CD4-positive, alpha-beta T cell treated with Interleukin-6 for 4 hours (primary cell): ENCODE measurements around the gene PHACTR3.

ENCODE experiments used
- DNase-seq: peaks from one replicate; pipeline ENCODE4 v3.0.0-alpha.2; 2020; ENCODE audit warnings: mixed read lengths

Gene PHACTR3

DNA sequence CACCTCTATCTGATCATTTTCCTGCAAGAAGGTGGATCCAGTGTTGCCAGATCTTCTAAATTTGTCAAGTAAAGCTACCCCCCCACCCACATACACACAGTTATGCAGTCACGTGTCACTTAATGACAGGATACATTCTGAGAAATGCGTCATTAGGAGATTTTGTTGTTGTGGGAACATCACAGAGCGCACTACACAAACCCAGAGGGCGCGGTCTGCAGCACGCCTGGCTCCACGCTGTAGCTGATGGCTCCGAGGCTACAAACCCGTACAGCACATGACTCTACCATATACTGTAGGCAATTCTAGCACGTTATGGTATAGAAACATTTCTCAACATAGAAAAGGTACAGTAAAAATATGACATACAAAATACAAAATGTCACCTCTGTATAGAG lies 202.2 kb downstream of the PHACTR3 start:
- no peak for DNase-seq

- no peak for DNase-seq
Measured at GRCh38 chr20:59807909-59808728, 203.8 kb downstream of the PHACTR3 start.

GRCh38 chr20:59808729-59809381 lies 204.5 kb downstream of the PHACTR3 start:
- no peak for DNase-seq

DNA sequence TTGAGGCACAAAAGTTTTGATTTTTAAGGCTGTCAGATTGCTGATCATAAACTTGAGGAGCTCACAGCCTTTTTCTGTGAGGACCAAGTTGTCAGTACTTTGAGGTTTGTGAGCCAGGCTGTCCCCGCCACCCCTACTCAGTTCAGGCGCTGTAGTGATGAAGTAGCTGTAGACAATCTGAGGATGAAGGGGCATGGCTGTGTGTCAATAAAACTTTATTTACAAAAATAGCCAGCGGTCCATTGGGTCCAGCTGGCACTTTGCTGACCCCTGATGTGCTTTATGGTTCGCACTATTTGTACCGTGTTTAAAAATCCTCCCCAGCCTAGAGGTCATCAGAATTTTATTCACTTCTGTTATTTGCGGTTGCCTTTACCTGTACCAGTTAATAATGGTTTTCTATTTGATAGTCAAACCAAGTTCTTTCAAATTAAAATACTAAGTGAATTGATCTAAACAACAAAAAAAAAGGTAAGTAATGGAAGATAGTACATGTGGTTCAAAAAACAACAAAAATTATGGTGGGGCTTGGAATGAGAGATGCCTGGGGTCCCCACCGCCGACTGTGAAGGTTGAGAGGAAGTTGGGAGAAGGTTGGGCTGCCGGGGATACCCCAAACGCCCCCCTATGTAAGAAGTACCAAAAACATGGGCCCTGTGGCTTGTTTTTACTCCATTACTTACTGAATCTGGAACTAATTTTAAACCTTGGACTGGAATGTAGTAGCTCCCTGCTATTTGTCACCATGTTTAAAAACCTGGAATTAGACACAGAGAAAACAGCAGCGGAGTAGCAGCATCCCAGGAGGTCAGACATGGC lies 205.5 kb downstream of the PHACTR3 start:
- DNase-seq = no peak

DNA sequence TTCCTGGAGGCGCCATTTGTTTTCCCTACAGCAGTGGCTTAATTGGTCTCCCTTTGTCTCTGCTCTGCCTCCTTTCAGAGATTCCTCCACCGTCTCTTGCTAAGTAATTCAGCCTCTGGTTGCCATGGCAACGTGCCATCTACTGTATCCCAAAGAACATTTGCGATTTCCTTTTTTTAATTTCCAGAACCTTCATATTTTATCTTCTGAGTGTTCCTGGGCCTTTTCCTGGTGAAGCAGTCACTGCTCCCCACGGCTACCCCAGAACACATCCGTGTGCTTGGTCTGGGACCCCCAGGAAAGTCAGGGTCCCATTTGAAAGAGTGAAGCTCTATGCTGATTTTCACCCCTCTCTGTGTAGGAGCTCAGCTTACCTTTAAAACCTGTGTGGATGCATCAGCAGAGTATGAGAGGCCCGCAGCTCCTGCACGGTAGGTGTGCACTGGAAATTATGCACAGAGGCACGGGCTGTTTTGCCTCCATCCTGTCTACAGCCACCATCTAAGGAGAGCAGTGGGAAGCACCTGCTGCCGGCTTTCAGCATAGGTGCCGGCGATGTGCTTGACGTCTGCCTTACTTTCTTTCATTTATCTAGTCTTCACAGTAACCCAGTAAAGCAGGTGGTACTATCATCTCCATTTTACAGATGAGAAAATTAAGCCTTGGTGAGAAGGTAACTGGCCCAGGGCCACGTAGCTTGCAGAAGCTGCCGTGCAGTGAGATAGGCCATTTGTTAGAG lies 206.3 kb downstream of the PHACTR3 start:
- DNase-seq = no peak

DNA sequence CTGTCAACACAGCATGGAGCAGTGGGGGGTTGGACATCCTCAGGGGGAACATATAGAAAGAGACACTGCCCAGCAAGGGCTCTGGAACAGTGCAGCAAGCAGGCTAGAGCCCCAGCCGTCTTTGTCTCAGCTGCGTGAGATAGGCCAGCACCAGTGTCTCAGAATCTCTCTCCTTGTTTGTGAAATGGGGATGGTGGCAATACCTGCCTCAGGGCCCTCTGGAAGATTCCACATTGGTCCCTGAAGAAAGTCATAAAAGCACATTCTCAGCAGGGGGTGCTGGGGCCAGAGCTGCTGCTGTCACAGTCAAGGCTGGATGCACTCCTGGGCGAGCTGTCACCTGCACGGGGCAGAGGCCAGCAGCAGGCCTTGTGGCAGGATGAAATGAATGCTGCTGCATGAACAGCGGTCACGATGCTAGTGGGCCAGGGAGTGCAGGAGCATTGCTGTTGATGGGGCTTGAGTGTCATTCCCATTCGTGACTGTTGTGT lies 207.4 kb downstream of the PHACTR3 start:
- DNase-seq = no peak

DNA sequence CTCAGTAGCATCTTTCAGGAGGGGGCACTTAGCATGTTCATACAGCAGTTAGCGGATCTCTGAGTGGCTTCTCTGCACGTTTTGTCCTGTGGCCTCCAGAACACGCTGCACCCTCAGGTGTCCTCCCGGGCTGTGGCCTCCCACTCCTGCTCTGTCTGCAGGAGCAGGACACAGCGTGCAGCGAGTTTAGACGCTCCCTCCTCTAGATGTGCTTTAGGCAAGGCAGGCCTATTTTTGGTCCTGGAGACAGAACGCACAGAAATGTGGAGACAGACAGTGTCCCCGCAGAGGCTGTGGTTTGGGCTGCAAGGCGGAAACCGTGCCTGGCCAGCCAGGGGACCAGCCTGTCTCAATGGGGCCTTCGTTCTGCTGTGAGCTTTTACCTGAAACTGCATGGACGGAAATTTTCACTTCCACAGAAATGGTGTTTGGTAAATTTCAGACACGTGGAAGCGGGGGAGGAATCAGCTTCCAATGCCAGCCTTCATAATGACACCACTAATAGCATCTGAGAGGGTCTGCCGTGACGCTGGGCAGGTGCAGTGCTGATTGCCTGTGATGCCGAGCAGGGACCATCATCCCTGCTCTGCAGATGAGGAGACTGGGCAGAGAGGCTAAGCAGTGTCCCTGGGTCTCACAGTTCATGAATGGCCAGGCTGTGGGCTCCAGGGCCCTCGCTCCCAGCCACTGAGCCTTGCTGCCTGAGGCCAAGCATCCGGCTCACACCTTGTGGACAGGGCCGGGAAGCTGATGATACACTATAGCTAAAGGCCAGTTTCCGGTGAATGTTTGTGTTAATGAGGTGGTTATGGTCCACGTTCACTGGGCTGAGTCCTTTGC lies 208.2 kb downstream of the PHACTR3 start:
- DNase-seq = no peak

GRCh38 chr20:59813126-59813947 lies 209.0 kb downstream of the PHACTR3 start:
- no peak for DNase-seq

DNA sequence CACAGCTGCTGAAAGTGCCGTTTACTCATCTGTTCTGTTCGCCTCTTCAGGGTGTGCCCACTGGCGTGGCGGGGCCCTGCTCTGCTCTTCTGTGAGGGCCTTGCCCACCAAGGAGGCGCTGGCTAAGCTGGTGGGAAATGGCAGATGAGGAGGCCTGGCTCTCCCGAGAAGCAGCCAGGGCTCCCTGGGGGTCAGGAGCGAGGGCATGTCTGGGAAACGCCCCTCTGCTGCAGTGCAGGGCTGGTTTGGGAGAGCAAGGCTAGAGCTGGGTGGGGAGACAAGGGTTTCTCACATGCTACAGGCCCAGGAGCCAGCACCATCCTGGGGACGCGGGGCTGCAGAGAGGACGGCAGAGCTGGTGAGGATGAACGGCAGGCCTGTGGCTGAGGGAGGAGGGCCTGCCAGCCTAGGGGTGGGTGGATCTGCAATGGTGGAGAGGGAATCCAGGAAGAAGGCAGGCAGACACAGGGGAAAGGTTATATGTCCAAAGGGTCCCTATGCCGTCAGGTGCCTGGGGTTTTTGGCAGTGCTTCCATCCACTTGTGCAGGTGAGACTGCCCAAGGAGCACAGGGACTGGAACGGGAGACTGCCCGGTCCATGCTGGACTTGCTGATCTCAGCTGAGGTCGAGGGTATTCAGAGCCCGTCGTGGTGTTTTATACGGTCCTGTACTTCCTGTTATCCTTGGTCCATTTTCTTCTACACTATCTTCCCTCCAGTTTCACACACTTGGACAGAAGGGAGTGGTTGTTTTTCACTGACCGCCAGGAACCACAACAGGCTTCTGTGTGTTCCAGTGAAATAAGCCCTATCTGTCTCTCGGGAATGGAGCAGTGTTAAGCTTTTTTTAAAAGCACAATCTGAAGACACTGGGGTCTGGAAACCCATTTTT lies 209.9 kb downstream of the PHACTR3 start:
- DNase-seq = no peak

DNA sequence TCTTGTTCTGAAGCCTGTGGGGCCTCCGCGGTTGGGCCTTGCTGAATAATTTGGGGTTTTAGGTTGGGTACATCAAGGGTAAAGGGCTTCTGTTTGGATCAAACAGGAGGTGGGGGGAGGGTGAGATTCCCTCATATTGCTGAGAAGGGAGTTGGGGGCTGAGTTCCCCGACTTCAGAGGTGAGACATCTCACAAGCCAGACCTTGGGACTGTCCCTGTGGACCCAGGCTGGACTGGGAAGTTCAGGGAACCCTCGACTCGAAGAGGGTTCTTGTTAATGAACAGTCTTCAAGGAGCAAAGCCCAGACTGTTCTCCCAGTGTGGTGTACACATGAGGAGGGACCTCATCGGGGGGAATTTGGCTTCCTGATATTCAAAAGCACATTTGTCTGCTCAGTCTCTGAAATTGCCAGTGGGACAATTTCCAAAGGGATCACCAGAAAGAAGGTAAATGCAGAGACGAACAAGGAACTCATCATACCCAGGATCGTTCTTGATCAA lies 210.6 kb downstream of the PHACTR3 start:
- DNase-seq = no peak

GRCh38 chr20:59816146-59816738 lies 211.9 kb downstream of the PHACTR3 start:
- no peak for DNase-seq

DNA sequence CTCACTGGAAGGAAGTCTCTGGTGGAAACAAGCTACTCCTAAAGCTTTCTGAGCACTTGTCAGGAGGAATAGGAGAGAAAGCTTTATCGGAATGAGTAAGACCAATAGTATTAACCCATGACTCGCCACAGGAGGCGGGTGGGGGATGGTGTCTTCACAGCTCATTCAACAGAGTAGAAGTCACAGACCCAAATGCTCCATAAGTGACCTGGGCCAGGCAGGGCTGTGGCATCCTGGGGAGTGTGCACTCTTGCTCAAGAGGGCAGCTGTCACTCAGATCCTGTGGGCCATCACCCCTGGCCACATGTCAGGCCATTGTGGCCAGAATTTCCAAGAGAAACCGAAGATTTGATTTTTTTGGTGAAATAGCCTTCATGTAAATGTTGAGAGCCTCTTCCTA lies 213.1 kb downstream of the PHACTR3 start:
- DNase-seq = no peak

- no peak for DNase-seq
Measured at GRCh38 chr20:59817846-59818615, 213.7 kb downstream of the PHACTR3 start.

GRCh38 chr20:59818911-59819310 lies 214.6 kb downstream of the PHACTR3 start:
- no peak for DNase-seq

DNA sequence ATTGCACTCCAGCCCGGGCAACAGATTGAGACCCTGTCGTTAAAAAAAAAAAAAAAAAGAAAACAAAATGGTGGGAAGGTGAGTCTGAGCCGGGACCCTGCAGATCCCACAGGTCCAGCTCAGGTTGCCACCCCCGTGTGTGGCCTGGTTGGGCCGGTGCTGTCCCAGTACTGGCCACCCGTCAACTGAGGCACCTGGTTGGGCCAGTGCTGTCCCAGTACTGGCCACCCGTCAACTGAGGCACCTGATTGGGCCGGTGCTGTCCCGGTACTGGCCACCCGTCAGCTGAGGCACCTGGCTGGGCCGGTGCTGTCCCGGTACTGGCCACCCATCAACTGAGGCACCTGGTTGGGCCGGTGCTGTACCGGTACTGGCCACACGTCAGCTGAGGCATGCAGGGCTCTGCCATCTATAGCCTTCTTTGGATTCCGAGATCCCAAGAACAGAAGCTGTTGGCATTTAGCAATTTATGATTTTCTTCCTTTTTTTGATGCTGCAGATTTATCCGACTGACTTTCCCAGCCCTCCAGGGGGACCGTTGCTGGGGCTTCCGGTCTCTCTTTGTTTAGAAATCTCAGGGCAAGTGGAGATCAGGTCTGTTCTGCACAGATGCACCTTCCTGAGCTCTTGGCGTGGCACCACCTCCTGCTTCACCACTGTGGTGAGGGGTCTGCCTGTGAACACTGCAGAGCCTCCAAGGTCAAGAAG lies 215.3 kb downstream of the PHACTR3 start:
- DNase-seq = no peak

DNA sequence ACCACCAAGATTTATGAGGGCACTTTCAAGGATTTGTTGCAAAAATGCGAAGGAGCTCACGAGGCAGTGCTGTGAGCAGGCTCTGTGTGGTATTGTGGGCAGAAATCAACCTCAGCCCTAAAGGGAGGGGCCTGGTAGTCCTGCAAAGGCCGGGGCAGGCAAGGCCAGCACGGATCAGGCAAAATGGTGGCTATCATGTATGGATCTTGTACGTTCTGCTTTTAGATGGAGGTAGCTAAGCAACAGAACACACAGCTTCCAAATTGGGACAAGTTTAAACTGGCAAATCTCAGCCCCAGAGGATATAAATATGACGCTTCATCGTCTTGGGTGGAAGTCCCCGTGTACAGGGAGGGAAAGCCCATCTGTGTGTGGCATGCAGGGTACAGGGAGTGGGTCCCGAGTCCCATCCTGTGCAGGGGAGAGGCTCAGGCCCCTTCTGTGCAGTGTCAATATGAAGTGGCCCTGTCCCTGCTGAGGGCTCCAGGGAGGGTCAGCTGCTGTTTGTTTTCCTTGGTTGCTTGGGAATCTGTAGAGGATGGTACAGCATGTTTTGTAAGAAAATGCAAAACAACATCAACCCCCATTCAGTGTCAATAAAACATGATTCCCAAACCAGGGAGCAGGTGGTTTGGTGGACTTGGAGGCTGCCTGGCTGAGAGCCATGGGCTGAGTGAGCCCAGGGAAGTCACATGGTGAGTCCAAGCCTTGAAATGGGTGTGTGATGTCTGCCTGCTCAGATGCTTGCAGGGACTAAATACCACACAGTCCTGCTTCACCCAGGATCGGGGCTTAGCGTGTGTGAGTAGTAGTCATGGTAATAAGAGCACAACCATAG lies 216.1 kb downstream of the PHACTR3 start:
- no peak for DNase-seq

DNA sequence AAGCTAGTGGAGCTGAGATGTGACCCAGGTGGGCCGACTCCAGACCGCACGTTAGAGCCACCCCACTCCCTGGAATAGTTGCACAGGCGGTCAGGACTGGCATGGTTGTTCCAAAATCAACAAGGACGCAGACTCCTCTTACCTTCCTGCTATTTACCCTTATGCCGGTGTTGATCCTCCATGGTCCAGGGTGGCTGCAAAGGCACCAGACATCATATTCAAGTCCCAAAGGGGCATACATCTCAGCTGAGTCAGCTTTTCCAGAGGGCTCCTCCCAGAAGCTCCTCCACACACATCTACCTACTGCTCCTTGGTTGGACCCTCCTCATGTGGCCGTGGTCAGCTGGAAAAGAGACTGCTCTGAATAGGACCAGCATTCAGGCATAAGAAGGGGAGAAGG lies 216.9 kb downstream of the PHACTR3 start:
- DNase-seq = no peak
